ENCODE results near the gene BEX3.
A peak's percentile ranks its signal among the peaks of the same experiment; 100 is the strongest.
"Not testable (repeated sequence)": the region's sequence is repeated elsewhere in the genome, so short reads cannot be mapped to it uniquely, and the experiment has no call there.

Gene BEX3

DNA sequence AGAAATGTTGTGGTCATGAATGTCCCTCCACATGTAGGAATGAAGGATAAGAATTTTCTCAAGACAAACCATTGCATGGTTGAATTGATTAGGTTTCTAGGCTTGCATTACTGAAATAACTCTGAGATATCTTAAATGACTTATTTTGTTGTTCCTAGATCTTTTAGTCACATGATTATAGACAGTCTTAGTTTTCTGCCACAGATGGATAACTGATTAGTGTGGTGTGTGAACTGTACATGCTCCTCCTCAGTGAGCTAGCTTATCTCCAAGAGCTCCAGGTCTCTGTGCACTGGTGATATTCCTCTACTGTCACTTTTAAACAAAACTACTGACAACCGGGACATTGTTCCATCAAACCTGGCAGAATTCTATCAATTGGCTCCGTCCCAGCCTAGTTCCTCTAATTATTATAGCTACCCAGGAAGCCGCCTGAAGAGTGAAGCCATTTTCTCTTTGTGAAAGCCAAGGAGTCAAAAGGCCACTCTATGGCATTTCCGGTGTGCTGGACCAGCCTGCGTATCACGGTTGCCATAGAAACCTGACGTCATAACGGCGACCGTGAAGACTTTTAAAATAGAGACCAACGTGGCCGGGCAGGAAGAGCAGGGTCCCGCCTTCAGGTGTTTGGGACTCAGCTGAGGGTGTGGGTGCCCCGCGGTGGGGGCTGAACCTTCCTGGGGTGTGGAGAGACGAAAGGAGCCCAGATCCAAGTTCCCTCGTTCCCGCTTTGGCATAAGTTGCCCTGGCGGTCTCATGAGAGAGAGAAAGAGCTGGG, 28.1 kb downstream of the BEX3 start:
- peak overlapping the region; percentile 45 for H3K27ac ChIP-seq (ENCODE audit: low read depth, low read length)
- peaks cover 13% of the 10 kb centered on the region; the same call in 1 of the 2 replicates for H3K36me3 ChIP-seq (ENCODE audit: control insufficient read depth, insufficient read depth, low read length)

DNA sequence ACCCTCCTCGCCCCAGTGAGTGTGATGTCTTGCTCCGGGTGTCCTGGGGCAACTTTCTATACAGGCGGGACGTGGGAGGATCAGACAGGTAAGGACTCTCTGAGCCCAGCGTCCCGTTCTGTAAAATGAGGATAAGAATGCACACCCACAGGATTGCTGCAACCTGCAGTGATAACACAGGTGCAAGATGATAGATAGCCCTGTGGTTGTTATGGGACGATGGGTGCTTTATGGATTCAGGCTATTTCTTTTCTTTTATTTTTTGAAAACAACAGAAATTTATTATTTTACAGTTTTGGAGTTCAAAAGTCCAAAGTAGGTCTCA, 28.6 kb downstream of the BEX3 start:
- Histone ChIP-seq H3K36me3 (ENCODE audit: control insufficient read depth, insufficient read depth, low read length) (peaks cover 17% of the 10 kb centered on the region; the same call in 1 of the 2 replicates), H3K9ac (ENCODE audit: low read depth, low read length) (peak overlapping the region; percentile 74), H3K4me3 (ENCODE audit: low read depth, low read length) (peak overlapping the region; percentile 81), H3K27ac (ENCODE audit: low read depth, low read length) (peak overlapping the region; percentile 45), H3K4me1 (ENCODE audit: control insufficient read depth, insufficient read depth, low read length) (peaks cover 8% of the 10 kb centered on the region), H3K9me3 (ENCODE audit: control insufficient read depth, insufficient read depth, low read length) (no peaks in the 10 kb centered on the region), H3K27me3 (ENCODE audit: control insufficient read depth, insufficient read depth, low read length) (peaks cover 36% of the 10 kb centered on the region)

More for the DNA sequence above, 28.1 kb downstream of the BEX3 start:
- H3K27me3 ChIP-seq (ENCODE audit: control insufficient read depth, insufficient read depth, low read length), result peaks cover 42% of the 10 kb centered on the region
- H3K9me3 ChIP-seq (ENCODE audit: control insufficient read depth, insufficient read depth, low read length), result no peaks in the 10 kb centered on the region
- peak overlapping the region; percentile 74 for H3K9ac ChIP-seq (ENCODE audit: low read depth, low read length)
- H3K4me1 ChIP-seq (ENCODE audit: control insufficient read depth, insufficient read depth, low read length), result peaks cover 8% of the 10 kb centered on the region
- H3K4me3 ChIP-seq (ENCODE audit: low read depth, low read length), result peak overlapping the region; percentile 81

DNA sequence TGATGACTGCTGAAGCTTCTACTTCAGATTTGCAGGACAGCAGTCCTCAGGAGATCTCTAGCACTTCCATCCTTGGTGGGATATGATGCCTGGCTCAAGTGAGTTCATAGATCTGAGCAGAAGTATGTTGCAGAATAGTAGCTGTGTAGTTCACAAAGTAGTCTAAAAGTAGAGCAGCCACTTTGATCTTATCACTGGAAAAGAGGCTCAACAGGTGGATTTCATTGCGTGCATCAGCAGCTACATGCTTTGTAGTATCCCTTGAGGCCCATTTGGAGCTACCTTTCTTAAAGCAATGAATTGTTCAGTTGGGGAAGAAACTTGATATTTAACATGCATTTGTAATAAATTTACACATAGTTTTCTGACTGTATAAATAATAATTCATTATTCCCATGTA, 29.9 kb downstream of the BEX3 start:
- Histone ChIP-seq H3K9ac (ENCODE audit: low read depth, low read length) (no peak overlapping the region), H3K4me3 (ENCODE audit: low read depth, low read length) (no peak overlapping the region), H3K4me1 (ENCODE audit: control insufficient read depth, insufficient read depth, low read length) (peaks cover 8% of the 10 kb centered on the region), H3K9me3 (ENCODE audit: control insufficient read depth, insufficient read depth, low read length) (no peaks in the 10 kb centered on the region), H3K27me3 (ENCODE audit: control insufficient read depth, insufficient read depth, low read length) (peaks cover 24% of the 10 kb centered on the region), H3K36me3 (ENCODE audit: control insufficient read depth, insufficient read depth, low read length) (peaks cover 22% of the 10 kb centered on the region; the same call in 1 of the 2 replicates), H3K27ac (ENCODE audit: low read depth, low read length) (no peak overlapping the region)

DNA sequence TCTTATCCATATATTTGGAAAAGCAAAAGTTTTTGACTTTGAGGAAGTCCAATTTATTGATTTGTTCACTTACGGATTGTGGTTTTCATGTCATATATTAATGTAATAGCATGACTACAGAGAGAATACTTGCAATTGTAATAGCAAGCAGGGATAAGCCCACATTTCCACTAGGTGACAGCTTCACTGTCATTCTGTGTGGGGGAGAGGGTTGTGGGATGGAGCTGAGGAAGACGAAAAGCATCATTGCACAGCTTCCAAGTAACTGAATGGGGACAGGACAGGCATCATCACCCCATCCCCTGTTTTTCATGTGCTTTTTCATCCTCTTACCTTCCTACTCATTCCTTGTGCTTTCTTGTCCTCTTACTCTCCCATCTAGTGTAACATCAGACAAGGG, 31.4 kb downstream of the BEX3 start:
- Histone ChIP-seq H3K27me3 (ENCODE audit: control insufficient read depth, insufficient read depth, low read length) (peaks cover 8% of the 10 kb centered on the region), H3K27ac (ENCODE audit: low read depth, low read length) (no peak overlapping the region), H3K4me3 (ENCODE audit: low read depth, low read length) (no peak overlapping the region), H3K36me3 (ENCODE audit: control insufficient read depth, insufficient read depth, low read length) (peaks cover 25% of the 10 kb centered on the region; the same call in 1 of the 2 replicates), H3K9me3 (ENCODE audit: control insufficient read depth, insufficient read depth, low read length) (no peaks in the 10 kb centered on the region), H3K9ac (ENCODE audit: low read depth, low read length) (no peak overlapping the region), H3K4me1 (ENCODE audit: control insufficient read depth, insufficient read depth, low read length) (peaks cover 8% of the 10 kb centered on the region)

DNA sequence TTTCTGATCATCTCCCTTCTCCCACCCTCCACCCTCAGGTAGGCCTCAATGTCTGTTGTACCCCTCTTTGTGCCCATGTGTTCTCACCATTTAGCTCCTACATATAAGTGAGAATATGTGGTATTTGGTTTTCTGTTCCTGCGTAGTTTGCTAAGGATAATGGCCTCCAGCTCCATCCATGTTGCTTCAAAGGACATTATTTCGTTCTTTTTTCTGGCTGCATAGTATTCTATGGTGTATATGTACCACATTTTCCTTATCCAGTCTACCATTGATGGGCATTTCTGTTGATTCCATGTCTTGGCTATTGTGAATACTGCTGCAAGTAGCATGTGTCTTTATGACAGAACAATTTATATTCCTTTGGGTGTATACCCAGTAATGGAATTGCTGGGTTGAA, 35.4 kb downstream of the BEX3 start:
- not testable (repeated sequence) for H3K27ac ChIP-seq (ENCODE audit: low read depth, low read length); H3K4me3 ChIP-seq (ENCODE audit: low read depth, low read length); H3K27me3 ChIP-seq (ENCODE audit: control insufficient read depth, insufficient read depth, low read length); H3K9me3 ChIP-seq (ENCODE audit: control insufficient read depth, insufficient read depth, low read length); H3K9ac ChIP-seq (ENCODE audit: low read depth, low read length); H3K4me1 ChIP-seq (ENCODE audit: control insufficient read depth, insufficient read depth, low read length)
- peaks cover 25% of the 10 kb centered on the region; the same call in 1 of the 2 replicates for H3K36me3 ChIP-seq (ENCODE audit: control insufficient read depth, insufficient read depth, low read length)

DNA sequence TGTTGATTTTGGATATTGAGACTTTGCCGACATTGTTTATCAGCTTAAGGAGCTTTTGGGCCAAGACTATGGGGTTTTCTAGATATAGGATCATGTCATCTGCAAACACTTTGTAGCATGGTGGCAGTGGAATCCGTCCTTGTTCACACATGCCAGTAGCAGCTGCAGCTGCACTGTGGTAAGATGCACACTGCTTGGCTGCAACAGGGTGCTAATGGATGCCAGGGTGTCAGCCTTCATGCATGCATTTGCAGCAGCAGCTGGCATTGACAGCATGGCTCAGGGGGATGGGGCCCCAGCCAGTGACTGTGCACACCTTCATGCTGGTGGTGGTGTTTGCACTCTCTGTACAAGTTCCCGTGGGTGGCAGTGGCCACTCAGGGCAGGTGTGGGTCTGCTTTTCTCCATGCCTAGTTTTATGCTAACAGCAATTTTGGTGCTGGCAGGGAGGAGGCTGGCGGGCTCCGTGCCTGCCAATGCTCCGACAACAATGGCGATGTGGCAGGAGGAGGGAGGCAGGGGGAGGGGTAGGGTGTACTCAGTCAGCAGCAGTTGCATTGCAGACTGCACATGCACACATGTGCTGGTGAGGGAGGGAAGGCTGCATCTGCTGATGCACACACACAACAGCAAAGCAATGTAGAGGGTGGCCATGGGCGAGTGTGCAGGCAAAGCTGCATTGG, 37.5 kb downstream of the BEX3 start:
- Histone ChIP-seq H3K36me3 (ENCODE audit: control insufficient read depth, insufficient read depth, low read length) (peaks cover 19% of the 10 kb centered on the region; the same call in 1 of the 2 replicates), H3K27ac (ENCODE audit: low read depth, low read length) (no peak overlapping the region), H3K4me1 (ENCODE audit: control insufficient read depth, insufficient read depth, low read length) (peaks cover 16% of the 10 kb centered on the region), H3K4me3 (ENCODE audit: low read depth, low read length) (no peak overlapping the region), H3K9ac (ENCODE audit: low read depth, low read length) (no peak overlapping the region), H3K27me3 (ENCODE audit: control insufficient read depth, insufficient read depth, low read length) (peaks cover 28% of the 10 kb centered on the region), H3K9me3 (ENCODE audit: control insufficient read depth, insufficient read depth, low read length) (no peaks in the 10 kb centered on the region)

DNA sequence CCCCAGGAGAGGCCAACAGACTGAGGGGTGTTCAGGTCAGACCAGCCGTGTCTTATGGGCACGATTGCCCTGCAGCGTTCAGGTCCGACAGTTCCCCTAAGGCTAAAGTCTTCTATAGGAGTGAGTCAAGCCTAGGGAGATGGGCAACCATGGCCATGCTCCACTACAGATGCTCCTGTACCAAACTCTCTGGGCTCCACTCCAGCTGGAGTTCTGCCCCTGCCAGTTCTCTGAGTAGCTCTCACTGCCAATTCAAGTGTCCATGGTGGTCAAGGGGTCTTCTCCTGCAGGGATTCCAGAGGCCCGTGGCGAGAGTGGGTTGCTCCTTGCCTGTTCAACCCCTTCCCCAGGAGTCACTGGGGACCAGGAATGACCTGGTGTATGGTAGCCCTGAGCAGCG, 38.2 kb downstream of the BEX3 start:
- H3K27me3 ChIP-seq (ENCODE audit: control insufficient read depth, insufficient read depth, low read length), result peaks cover 35% of the 10 kb centered on the region
- no peak overlapping the region for H3K27ac ChIP-seq (ENCODE audit: low read depth, low read length)
- H3K4me1 ChIP-seq (ENCODE audit: control insufficient read depth, insufficient read depth, low read length), result peaks cover 16% of the 10 kb centered on the region
- no peak overlapping the region for H3K9ac ChIP-seq (ENCODE audit: low read depth, low read length)
- H3K9me3 ChIP-seq (ENCODE audit: control insufficient read depth, insufficient read depth, low read length), result no peaks in the 10 kb centered on the region
- H3K36me3 ChIP-seq (ENCODE audit: control insufficient read depth, insufficient read depth, low read length), result 0 out of 2 replicates have a peak, but pooled peaks cover 15% of the 10 kb centered on the region
- no peak overlapping the region for H3K4me3 ChIP-seq (ENCODE audit: low read depth, low read length)

DNA sequence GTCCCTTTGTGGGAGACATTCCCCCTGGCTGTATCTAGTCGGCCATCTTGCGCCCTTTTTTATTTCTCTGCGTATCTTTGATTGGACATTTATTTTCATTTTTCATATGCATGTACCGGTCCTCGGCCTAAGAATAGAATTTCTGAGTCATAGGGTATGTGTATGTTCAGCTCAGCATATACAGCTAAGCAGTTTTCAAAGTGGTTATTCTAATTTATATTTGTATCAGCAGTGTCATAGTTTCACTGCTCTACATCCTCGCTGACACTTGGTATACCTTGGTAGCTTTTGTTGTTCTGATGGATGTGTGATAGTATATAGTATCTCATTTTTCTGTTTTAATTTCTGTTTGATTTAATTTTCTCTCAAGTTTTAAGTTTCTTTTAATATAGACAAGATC, 38.7 kb downstream of the BEX3 start:
- Histone ChIP-seq H3K36me3 (ENCODE audit: control insufficient read depth, insufficient read depth, low read length) (0 out of 2 replicates have a peak, but pooled peaks cover 12% of the 10 kb centered on the region), H3K4me1 (ENCODE audit: control insufficient read depth, insufficient read depth, low read length) (peaks cover 16% of the 10 kb centered on the region), H3K4me3 (ENCODE audit: low read depth, low read length) (no peak overlapping the region), H3K27me3 (ENCODE audit: control insufficient read depth, insufficient read depth, low read length) (peaks cover 35% of the 10 kb centered on the region), H3K27ac (ENCODE audit: low read depth, low read length) (no peak overlapping the region), H3K9ac (ENCODE audit: low read depth, low read length) (no peak overlapping the region), H3K9me3 (ENCODE audit: control insufficient read depth, insufficient read depth, low read length) (no peaks in the 10 kb centered on the region)

DNA sequence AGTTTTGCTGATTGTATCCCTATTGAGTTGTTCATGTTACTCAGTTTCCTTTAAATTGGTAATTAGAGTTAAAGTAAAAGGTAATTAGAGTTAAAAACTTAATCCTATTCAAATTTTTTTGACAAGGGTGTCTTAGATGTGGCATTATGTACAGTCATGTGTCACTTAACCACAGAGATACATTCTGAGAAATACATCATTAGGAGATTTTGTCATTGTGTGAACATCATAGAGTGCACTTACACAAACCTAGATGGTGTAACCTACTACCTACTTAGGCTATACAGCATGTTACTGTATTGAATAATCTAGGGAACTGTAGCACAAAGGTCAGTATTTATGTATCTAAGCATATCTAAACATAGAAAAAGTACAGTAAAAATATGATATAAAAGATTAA, 39.2 kb downstream of the BEX3 start:
- H3K9ac ChIP-seq (ENCODE audit: low read depth, low read length), result no peak overlapping the region
- H3K27me3 ChIP-seq (ENCODE audit: control insufficient read depth, insufficient read depth, low read length), result peaks cover 35% of the 10 kb centered on the region
- no peak overlapping the region for H3K4me3 ChIP-seq (ENCODE audit: low read depth, low read length)
- no peaks in the 10 kb centered on the region for H3K9me3 ChIP-seq (ENCODE audit: control insufficient read depth, insufficient read depth, low read length)
- H3K27ac ChIP-seq (ENCODE audit: low read depth, low read length), result no peak overlapping the region
- peaks cover 16% of the 10 kb centered on the region for H3K4me1 ChIP-seq (ENCODE audit: control insufficient read depth, insufficient read depth, low read length)
- 0 out of 2 replicates have a peak, but pooled peaks cover 8% of the 10 kb centered on the region for H3K36me3 ChIP-seq (ENCODE audit: control insufficient read depth, insufficient read depth, low read length)

DNA sequence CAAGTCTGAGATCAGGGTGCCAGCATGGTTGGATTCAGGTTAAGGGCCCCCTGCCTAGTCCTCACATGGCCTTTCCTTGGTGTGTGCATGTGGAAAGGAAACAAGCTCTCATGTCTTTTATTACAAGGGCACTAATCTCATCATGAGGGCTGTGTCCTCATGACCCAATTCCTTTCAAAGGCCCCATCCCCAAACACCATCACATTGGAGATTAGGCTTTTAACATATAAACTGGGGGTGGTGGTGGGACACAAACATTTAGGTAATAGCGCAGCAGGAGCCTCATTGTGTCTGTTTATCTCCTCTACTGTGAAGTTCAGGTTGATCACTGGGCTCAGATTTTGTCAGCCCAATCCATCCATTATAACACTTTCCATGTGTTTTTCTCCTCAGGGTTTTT, 41.0 kb downstream of the BEX3 start:
- Histone ChIP-seq H3K9ac (ENCODE audit: low read depth, low read length) (no peak overlapping the region), H3K27me3 (ENCODE audit: control insufficient read depth, insufficient read depth, low read length) (peaks cover 35% of the 10 kb centered on the region), H3K4me1 (ENCODE audit: control insufficient read depth, insufficient read depth, low read length) (peaks cover 16% of the 10 kb centered on the region), H3K4me3 (ENCODE audit: low read depth, low read length) (no peak overlapping the region), H3K27ac (ENCODE audit: low read depth, low read length) (peak overlapping the region; percentile 48), H3K9me3 (ENCODE audit: control insufficient read depth, insufficient read depth, low read length) (no peaks in the 10 kb centered on the region), H3K36me3 (ENCODE audit: control insufficient read depth, insufficient read depth, low read length) (0 out of 2 replicates have a peak, but pooled peaks cover 4% of the 10 kb centered on the region)

DNA sequence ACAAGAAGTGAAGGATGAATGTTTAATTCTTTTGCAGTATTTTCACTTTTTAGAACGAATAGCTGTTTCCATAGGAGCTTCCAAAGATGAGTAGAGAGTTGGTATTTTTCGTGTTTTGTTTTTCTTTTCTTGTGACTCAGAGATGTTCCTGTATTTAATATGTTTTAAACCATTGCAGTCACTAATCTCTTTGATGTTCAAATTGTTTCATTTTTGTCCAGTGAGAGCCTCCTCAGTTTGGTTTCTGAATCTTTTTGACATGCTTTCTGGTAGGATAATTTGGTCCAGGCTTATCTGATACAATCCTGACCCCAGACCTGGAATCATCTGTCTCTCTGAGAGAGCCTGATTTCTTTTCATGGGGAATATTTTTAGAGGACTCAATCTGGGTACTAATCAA, 41.6 kb downstream of the BEX3 start:
- peaks cover 16% of the 10 kb centered on the region for H3K4me1 ChIP-seq (ENCODE audit: control insufficient read depth, insufficient read depth, low read length)
- no peak overlapping the region for H3K27ac ChIP-seq (ENCODE audit: low read depth, low read length)
- no peak overlapping the region for H3K9ac ChIP-seq (ENCODE audit: low read depth, low read length)
- no peaks in the 10 kb centered on the region for H3K9me3 ChIP-seq (ENCODE audit: control insufficient read depth, insufficient read depth, low read length)
- no peak overlapping the region for H3K4me3 ChIP-seq (ENCODE audit: low read depth, low read length)
- H3K36me3 ChIP-seq (ENCODE audit: control insufficient read depth, insufficient read depth, low read length), result 0 out of 2 replicates have a peak, but pooled peaks cover 4% of the 10 kb centered on the region
- H3K27me3 ChIP-seq (ENCODE audit: control insufficient read depth, insufficient read depth, low read length), result peaks cover 35% of the 10 kb centered on the region
